Mammary microvascular endothelial cell (primary cell): ENCODE results near the gene OR4D2. TPM values are rescaled to one million over a fixed set of nuclear protein-coding genes. Genes with fewer than 3 reads are reported as not detected.

Experiments
- total RNA-seq: library from RNA; depleted of rRNA; stranded (reverse); fragments of >200 nt; gene quantifications from 2 replicates; pipeline ENCODE4 v1.2.3, GENCODE V29; 2015

The OR4D2 gene
- not detected in 2 replicates for total RNA-seq

GRCh38 chr17:58166682-58167081, at the start of gene OR4D2:
Gene OR4D2 (plus strand): TSS chr17:58166982. CDS start chr17:58169656, 2,674 bp downstream.

GRCh38 chr17:58147930-58148434, 18.8 kb upstream of the OR4D2 start, which contains the start of gene OR4D1:
Gene OR4D1 (plus strand): TSS chr17:58148384. CDS start chr17:58155154, 6,770 bp downstream.

GRCh38 chr17:58192612-58193011, 25.8 kb downstream of the OR4D2 start, which contains the start of gene EPX:
Gene EPX (plus strand): TSS chr17:58192726. CDS start chr17:58192847, 121 bp downstream.

GRCh38 chr17:58219007-58219788, 52.4 kb downstream of the OR4D2 start, which contains the start of gene MKS1:
Gene MKS1 (minus strand): TSS chr17:58219255. CDS start chr17:58219230, 25 bp downstream.

Other genes starting within 250 kb of the OR4D2 start
- 13.4 and 16.4 TPM in 2 replicates for gene CUEDC1, start 211.6 kb upstream of the OR4D2 start, total RNA-seq
- gene VEZF1, start 178.7 kb upstream of the OR4D2 start, total RNA-seq = 45.7 and 51.1 TPM in 2 replicates
- 213 and 221 TPM in 2 replicates for gene SRSF1, start 159.7 kb upstream of the OR4D2 start, total RNA-seq
- 7.9 and 9.3 TPM in 2 replicates for gene DYNLL2, start 83.6 kb upstream of the OR4D2 start, total RNA-seq
- not detected in 2 replicates for gene OR4D1, start 18.6 kb upstream of the OR4D2 start, total RNA-seq
- gene EPX, start 25.7 kb downstream of the OR4D2 start, total RNA-seq = not detected in 2 replicates
- 5.7 and 7.9 TPM in 2 replicates for gene MKS1, start 52.3 kb downstream of the OR4D2 start, total RNA-seq
- gene LPO, start 71.6 kb downstream of the OR4D2 start, total RNA-seq = not detected in 2 replicates
- gene MPO, start 114.0 kb downstream of the OR4D2 start, total RNA-seq = not detected in 2 replicates
- gene TSPOAP1, start 161.8 kb downstream of the OR4D2 start, total RNA-seq = not detected in 2 replicates
- gene SUPT4H1, start 185.2 kb downstream of the OR4D2 start, total RNA-seq = 41.1 and 42.5 TPM in 2 replicates